GM18526 (cell line): ENCODE measurements around the gene RBM15.

Experiments used
- POLR2A ChIP-seq: IDR thresholded peaks from 3 replicates; pipeline ENCODE4 v1.6.1; 2011; ENCODE audit not compliant: insufficient read length; ENCODE audit errors: extremely low read depth

Gene RBM15, protein sequence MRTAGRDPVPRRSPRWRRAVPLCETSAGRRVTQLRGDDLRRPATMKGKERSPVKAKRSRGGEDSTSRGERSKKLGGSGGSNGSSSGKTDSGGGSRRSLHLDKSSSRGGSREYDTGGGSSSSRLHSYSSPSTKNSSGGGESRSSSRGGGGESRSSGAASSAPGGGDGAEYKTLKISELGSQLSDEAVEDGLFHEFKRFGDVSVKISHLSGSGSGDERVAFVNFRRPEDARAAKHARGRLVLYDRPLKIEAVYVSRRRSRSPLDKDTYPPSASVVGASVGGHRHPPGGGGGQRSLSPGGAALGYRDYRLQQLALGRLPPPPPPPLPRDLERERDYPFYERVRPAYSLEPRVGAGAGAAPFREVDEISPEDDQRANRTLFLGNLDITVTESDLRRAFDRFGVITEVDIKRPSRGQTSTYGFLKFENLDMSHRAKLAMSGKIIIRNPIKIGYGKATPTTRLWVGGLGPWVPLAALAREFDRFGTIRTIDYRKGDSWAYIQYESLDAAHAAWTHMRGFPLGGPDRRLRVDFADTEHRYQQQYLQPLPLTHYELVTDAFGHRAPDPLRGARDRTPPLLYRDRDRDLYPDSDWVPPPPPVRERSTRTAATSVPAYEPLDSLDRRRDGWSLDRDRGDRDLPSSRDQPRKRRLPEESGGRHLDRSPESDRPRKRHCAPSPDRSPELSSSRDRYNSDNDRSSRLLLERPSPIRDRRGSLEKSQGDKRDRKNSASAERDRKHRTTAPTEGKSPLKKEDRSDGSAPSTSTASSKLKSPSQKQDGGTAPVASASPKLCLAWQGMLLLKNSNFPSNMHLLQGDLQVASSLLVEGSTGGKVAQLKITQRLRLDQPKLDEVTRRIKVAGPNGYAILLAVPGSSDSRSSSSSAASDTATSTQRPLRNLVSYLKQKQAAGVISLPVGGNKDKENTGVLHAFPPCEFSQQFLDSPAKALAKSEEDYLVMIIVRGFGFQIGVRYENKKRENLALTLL

DNA sequence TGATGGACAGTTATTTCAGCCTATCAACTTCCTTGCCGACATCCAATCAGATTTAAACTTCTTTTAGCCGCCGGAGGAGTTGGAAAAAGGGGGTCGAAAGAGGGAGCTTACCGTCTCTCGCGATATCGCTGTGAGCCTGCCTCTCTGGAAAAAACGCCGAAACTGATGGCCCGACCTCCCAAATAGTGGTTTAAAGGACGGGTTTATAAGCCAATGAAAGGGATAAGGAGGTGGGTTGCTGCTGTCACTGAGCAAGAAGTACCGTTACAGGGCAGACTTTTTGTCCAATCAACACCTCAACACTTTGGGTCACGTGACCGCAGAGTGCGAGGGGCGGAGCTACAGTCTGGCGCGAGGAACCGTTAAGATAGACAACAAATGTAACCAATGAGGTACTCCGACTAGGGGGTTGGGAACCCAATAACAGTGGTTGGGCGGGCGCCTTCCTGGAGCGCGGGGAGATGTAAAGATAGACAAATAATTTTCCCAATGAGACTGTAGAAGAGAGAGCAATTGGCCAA lies at the start of gene RBM15:
Gene RBM15, plus strand, starts transcription at position 492 of the 521 bp plus-strand sequence. Its CDS starts 29 bp downstream, at position 521.
- no peak for TF ChIP-seq POLR2A

DNA sequence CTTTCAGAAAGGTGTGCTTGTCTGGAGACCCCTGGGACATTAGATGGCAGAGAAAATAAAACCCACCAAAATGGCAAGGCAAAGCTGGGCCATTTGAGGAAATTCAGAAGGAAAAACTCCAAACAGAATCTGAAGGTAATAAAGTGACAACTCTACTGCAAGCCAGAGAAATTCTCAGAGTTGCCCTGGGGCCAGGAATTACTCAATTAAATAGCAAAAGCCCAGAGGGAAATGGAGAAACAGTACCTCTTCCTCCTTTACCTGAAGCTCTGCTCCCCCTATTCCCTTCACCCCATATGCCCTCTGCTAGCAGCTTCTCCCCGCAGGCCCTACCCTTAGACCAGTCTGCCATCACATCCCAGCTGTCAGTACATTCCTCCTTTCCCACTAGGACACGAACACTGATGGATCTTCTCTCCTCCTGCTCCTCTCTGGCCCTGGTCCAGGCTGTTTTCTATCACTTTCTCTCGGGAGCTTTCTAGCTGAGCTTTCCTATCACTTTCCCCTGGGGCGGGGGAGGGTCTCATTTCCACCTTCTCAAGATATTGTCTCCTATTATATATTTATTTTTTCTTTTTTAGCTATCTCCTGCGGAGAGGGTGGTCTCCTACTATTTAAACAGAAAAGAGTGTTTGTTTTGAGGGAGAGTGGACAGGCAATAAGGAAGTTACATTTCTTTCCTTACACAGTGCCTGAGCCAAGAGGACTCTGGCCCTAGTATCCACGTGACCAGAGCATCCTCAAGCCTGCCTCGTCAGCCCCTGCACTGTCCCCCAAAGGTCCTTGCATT lies 47.7 kb upstream of the RBM15 start:
- no peak for TF ChIP-seq POLR2A

DNA sequence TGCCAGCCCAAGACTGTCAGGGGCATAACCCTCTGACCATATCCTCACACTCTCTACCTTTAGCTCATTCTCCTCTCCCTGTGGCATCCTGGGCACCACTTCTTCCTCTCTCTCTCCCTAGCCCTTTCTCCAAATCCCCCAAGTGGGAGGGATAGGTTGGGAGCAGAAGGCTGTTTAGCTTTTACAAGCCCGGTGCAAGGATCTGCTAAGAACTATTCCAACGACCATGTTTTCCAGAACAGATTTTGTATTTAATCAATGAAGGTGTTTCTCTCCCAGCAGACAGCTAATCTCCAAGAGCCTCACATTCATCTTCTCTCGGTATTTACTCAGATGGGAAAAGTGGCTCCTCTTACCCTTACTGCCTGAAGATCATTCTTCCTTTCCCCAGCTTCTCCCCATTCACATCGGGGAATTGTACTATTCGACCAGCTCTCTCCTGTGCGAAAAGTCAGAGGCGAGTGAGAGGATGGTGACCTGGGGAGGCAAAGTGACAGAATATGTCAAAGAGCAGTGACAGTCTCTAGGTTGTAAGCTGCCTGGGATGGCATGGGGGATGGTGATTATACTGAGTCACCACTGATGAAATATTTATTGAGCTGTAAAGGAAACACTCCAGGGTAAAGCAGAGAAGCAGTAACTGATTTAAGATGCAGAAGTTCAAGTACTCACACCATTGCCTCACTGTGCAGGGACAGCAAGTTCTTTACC lies 47.0 kb upstream of the RBM15 start:
- no peak for TF ChIP-seq POLR2A

DNA sequence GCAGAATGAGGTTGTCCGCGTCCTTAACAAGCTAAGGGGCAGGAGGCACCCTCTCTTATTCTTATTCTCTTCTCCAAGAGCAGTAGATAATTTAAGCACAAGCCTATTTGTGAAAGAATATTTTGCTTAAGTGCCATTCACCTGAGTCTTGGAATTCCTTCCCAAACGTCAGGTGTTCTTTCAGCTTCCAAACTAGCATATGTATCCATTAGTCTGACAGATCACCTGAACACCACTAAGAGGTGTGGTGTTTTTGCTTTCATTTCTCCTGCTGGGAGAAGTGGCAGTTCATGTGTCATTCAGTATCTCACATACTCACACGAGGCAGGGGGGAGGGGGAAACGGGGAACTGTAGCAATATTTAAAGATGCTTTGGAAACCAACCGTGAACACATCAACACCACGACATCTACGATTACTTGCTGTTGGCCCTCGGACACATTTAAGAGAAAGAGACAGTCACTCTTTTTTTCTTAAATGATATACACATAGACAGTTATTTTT lies 45.5 kb upstream of the RBM15 start:
- TF ChIP-seq POLR2A = no peak

DNA sequence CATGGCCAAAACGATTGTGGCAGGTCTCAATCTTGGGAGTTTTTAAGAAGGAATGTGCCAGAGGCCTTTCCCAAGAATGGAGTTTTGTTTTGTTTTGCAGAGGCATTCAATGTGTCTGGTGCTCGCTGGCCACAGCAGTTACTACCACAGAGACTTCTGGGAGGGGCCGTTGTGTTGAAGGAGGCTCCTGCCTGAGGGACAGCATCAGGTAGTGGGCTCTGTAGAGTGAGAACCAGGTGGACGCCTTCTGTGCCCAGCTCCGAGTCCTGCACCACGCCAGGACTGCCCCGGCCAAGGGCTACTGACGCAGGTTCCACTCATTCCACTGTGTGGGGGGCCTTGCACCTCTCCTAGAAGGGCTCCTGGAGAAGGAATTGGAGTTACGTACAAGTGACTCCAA lies 44.9 kb upstream of the RBM15 start:
- no peak for TF ChIP-seq POLR2A

DNA sequence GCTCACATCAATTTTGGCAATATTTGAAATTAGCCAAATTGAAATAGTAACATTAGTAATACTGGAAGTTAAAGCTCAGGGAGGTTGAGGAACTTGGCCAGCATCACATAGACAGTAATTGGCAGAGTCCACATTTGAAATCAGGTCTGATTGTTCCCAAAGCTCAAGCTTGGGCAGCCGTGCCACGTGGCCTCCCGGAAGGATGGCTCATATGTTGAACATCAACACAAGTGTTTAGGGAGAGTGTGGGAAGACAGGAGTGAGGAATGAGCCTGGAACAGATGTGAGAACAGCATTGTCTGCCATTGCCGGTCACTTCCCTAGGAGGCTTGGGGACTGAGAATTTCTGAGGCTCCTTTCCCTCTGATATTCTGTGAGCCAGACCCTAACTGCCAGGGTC lies 40.2 kb upstream of the RBM15 start:
- TF ChIP-seq POLR2A = no peak

DNA sequence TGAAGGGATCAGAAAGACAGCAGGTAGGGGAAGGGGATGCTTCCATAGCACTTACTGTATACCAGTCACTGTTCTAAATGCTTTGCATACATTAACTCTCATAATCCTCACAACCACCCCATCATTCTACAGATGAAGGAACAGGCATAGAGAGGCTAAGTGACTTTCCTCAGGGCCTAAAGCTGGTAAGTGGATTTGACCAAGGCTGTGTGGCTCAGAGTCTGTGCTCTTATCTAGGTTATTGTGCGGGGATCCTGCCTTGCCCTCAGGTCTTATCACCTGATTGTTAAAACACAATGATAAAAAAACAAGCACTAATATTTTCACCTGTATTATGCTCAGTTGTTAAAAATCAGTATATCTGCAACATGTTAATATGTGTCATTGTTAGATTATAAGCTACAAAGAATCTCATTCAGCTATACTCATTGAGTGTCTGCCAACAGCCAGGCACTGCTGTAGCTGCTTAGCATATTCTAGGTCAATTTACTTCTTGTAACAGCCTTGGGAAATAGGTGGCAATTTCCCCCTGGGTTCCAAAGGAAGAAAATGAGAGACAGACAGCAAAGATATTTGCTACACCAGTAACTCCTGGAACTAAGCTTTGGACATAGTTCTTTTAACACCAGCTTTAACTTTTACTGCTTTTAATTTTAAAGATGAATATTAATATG lies 38.6 kb upstream of the RBM15 start:
- TF ChIP-seq POLR2A = no peak

DNA sequence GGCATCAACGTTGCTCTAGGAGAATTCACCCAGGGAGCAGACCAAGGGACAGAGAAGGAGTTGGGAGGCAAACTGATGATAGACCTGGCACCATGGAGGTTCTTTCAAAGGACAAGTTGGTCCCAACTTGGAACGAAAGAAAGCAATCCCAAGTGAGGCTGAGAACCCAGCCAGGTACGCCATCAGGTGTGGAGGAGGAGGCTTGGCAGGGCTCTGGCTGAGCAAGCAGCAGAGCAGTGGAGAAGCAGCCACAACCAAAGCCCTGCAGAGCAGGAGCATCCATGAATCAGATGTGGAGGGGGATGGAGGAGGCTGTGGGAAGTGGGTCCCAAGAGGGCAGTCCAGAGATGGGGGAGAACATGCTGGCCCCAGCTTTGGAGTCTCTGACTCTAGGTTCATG lies 36.3 kb upstream of the RBM15 start:
- no peak for TF ChIP-seq POLR2A

DNA sequence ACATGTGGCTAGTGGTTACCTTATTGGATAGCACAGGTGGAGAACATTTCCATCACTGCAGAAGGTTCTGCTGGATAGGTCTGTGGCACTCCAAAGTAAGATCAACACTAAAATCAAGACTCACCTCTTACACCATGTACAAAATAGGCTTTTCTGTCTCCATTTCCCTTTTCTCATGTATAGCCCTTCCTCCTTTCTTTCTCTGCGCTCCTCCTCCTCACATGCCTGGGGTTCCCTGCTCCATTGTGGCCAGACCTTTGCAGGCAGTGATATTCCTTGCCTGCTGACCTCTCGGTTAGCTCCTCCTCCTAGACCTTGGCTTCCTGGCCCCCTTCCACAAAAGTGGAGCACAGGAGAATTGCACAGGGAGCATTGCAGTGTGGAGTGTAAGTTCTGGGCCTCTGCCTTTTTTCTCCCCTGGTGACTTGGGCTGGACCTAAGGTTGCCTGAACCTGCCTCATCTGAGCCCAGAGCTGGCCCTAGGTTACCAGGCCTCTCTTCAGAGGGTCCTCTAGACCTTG lies 33.2 kb upstream of the RBM15 start:
- no peak for TF ChIP-seq POLR2A

DNA sequence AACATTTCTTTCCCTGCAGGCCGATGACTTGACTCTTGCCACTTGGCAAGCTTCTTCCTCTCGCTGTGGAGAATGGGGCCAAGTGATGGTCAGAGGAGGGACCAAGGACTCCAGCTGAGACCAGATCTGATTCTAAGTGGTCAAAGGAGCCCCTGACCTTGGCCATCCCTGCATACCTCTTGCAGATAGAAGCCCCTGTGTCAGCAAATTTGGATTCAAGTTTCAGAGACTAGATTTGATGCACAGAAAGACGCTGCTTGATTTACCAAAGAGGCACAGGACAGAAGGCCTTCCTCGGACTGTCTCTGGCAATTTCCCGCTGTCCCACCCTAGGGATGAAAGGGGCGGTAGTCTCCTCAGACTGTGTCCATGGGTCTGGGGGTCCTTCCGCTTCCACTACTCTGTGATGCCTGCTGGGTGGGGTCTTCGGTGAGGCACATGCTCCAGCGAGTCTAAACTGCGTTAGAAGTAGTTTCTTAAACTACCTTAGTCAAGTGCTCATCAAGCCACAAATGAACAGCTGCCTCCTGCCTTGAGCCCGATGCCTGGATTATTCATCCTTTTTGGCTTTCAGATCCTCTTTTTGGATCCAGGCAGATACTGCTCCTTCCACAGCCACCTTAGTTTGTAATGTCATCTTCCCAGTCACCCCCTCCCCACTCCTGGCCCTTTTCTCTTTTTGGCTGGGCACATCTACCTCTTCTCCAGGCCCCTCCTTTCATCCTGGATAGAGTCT lies 31.8 kb upstream of the RBM15 start:
- no peak for TF ChIP-seq POLR2A

DNA sequence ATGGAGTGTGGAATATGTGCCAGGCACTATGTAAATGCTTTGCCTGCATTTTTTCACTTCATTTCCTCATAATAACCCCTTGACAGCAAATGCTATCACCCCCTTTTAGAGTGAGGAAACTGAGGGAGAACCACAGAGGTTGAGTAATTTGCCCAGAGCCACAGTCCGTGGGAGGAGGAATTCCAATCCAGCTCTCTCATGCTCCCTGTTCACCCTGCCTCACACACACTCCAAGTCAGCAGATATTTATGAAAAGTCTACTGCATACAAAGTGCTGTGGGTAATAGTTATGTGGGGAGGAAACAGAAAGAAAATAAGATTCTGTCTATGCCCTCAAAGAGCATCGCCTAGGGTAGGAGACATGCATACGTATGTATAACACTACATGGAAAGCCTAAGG lies 30.9 kb upstream of the RBM15 start:
- no peak for TF ChIP-seq POLR2A

DNA sequence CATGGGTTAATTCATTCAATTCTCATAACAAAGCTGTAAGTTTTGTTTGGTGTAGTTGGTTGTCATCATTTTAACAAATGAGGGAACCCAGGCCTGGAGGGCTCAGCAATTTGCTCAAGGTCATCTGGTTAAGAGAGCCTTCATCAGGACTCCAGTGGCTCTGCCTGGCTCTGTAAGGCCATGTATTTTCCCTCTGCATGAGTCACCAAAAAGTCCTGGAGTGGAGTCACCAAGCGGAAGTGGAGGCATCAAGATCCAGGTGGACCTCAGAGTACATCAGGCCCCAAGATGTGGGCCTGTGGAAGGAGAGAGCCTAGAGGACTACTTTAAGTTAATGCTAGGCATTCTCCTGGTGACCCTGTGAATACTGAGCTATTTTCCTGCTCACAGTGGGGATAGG lies 30.0 kb upstream of the RBM15 start:
- no peak for TF ChIP-seq POLR2A

DNA sequence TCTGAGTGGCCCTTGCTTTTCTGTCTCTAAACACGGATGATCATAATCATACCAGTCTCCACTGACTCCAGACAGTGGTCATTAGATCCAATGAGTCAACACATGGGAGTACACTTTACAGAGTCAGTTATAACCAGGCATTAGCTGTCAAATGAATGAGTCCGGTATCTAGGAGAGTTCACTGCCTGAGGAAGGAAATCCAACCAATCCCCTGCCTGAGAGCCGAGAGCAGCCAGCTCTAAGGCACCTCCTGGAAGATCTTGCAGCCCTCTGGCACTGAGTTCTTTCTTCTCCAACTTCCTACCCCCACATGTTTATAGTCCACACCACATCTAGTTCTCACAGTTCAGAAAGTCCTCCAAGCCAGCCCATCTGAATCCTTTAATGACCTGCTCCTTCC lies 29.4 kb upstream of the RBM15 start:
- TF ChIP-seq POLR2A = no peak
